ENCODE data around the gene TSC1.
"Not testable (repeated sequence)": the region's sequence is repeated elsewhere in the genome, so short reads cannot be mapped to it uniquely, and the experiment has no call there.

TSC1 gene

DNA sequence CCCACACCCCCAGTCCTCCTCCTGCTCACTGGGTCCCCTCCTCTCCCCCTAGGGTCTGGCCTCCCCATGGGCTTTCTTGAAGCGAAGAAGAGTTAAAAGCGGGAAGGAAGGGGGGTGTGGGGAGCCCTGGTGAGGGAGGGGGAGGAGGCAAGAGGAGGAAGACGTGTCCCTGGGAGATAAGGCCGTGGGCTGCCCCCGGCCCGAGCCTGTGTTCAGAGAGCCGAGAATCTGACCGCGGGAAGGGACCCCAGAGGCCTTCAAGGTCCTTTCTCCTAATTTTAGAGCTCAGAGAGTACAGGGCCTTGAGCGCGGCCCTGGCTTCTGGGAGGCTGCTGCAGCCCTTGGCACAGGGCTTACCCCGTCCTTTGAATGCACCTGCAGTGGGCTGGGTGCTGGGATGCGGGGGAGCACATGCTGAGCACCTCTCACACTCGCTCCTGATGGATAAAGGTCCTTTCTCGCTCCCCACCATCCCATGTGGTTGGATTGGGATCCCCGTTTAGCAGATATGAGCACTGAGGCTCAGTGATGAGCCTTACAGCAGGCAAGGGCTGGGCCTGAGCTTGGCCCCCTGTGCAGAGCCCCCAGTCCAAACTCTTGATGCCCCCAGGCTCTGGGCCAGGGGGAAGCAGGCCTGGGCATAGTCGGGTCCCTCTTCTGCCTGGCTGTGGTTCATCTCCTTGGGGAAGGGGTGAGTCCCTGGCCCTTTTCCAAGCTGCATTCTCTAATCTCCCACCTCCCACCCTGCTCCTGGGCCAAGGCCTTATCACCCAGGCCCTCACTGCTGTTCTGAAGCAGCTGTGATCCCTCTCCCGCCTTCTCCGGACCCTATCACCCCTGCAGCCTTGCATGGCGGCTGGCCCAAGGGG, 40.0 kb upstream of the TSC1 start:
- H3K36me3 ChIP-seq (ENCODE audit: insufficient read depth, low read length), result no peaks in the 10 kb centered on the region
- H3K4me1 ChIP-seq (ENCODE audit: insufficient read depth, low read length), result no peaks in the 10 kb centered on the region
- no peaks in the 10 kb centered on the region for H3K9me3 ChIP-seq (ENCODE audit: control insufficient read depth, insufficient read depth, low read length)
- no peak overlapping the region for H3K9ac ChIP-seq (ENCODE audit: low read depth, low read length)

DNA sequence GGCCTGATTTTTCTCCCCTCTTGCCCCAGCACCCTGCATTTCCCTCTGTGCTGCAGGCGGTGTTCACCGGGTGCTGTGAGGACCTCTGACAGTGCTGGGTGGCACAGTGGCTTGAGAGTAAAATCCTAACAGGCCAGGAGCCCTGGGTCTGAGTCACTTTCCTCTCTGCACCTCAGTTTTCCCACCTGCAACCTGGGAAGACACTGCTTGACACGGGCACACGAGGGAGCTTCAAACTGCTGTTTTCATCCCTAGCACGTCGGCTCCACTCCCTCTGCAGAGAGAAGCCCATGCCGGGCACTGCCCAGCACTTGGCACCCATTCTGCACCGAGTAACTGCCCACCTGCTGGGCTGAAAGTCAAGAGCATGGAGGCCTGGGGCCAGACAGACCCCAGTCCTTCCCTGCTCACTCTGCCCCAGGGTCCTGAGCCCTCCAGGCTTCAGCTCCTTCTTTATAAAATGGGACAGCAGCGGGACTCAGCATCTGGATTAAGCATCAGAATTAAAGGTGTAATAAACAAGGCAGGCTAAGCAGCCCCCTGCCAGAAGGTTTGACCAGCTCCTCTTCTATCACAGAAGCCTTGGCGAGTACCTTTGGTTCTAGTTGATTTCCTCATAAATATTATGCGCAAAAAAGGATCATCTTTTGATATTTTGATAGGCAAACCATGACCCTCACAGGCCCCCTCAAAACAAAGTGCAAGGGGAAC, 39.2 kb upstream of the TSC1 start:
- Histone ChIP-seq H3K36me3 (ENCODE audit: insufficient read depth, low read length) (no peaks in the 10 kb centered on the region), H3K9me3 (ENCODE audit: control insufficient read depth, insufficient read depth, low read length) (no peaks in the 10 kb centered on the region), H3K9ac (ENCODE audit: low read depth, low read length) (no peak overlapping the region), H3K4me1 (ENCODE audit: insufficient read depth, low read length) (peaks cover 4% of the 10 kb centered on the region; the same call in 1 of the 2 replicates)

DNA sequence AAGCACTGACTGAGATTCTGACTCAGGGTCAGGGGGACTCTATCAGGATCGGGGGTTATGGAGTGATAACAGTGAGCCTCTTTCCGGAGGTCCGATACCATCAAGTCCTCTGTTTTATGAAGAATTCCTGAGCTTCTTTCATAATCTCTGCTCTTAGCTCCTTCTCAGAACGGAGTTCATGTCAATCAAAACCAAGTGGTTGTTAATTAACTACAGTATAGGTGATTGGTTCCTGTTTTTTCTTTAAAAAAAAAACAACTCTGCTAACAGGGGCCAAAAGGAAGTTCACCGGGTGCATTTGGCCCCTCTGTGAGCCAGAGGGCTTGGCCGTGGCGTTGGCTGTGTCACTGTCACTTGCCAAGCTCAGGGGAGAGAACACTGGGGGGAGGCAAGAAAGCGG, 38.0 kb upstream of the TSC1 start:
- Histone ChIP-seq H3K9me3 (ENCODE audit: control insufficient read depth, insufficient read depth, low read length) (no peaks in the 10 kb centered on the region), H3K36me3 (ENCODE audit: insufficient read depth, low read length) (no peaks in the 10 kb centered on the region), H3K9ac (ENCODE audit: low read depth, low read length) (no peak overlapping the region), H3K4me1 (ENCODE audit: insufficient read depth, low read length) (peaks cover 8% of the 10 kb centered on the region; the same call in 1 of the 2 replicates)

DNA sequence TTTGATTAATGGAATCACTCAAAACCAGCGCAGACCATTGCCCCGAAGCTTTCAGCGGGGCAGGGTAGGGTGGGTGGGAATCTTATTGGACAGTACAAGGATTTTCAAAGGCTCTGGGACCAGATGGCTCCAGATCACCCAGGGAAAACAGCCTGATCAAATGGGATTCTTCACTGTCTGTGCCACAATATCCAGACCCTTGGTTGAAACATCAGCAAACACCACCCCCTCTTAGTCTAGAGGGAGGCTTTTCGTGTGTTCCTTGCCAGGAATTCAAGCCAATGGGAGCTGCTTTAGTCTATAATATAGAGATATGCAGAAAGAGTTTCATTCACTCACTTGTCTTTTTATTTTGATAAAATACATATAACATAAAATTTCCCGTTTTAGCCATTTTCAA, 35.7 kb upstream of the TSC1 start:
- H3K9ac ChIP-seq (ENCODE audit: low read depth, low read length), result no peak overlapping the region
- peaks cover 11% of the 10 kb centered on the region; the same call in 1 of the 2 replicates for H3K4me1 ChIP-seq (ENCODE audit: insufficient read depth, low read length)

DNA sequence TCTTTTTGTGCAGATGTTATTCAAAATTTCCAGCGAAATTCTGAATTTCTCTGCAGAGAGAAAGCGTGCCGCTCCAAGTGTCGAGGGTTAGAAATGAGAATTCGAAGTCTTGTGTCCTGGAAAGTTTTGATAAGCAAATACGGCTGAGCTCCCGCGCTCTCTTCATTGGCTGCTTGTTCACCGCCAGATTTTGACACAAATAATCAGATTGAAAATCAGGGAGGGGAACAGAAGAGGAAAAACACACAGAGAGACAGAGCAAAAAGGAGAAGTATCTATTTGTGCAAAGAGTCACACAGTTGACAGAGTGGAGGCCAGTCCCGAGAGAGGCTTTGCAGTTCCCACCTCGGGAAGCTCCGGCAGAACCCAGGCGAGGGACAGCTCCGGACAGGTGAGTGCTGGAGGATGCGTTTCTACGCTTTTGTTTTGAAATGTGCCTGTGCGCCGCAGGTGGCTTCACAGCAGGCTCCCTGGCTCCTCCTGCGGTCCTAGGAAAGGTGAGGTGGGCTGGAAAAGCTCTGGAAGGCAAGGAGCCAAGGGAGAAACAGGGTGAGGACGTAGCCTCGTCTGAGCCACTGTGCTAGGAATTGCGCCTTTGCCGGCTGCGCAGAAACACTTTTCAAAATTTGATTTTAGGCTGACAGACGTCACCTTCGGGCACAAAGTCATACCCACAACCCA, 34.2 kb upstream of the TSC1 start, which contains the start of gene GFI1B:
TSS of gene GFI1B (plus strand) at position 244 of the 681 bp plus-strand sequence. CDS start 7,985 bp downstream, outside the sequence.
- H3K36me3 ChIP-seq (ENCODE audit: insufficient read depth, low read length), result no peaks in the 10 kb centered on the region
- H3K9me3 ChIP-seq (ENCODE audit: control insufficient read depth, insufficient read depth, low read length), result no peaks in the 10 kb centered on the region
- peaks cover 11% of the 10 kb centered on the region; the same call in 1 of the 2 replicates for H3K4me1 ChIP-seq (ENCODE audit: insufficient read depth, low read length)
- no peak within 1 kb of the TSS; the same call in 1 of the 2 replicates for H3K9ac ChIP-seq (ENCODE audit: low read depth, low read length)

More for the DNA sequence above, 35.7 kb upstream of the TSC1 start:
- Histone ChIP-seq H3K36me3 (ENCODE audit: insufficient read depth, low read length) (no peaks in the 10 kb centered on the region), H3K9me3 (ENCODE audit: control insufficient read depth, insufficient read depth, low read length) (no peaks in the 10 kb centered on the region)

DNA sequence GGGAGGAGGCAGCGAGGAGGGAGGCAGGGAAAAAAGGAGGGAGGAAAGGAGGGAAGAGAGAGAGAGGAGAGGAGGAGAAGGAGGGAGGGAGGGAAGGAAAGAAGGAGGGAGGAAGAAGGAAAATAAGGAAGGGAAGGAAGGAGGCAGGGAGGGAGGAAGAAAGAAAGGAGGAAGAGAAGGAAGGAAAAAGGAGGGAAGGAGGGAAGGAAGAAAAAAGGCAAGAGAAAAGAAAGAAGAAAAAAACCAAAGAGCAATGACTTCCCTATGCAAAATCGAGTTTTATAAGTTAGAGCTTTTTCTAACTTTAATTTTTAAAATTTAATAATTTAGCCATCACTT, 33.7 kb upstream of the TSC1 start:
- Histone ChIP-seq H3K36me3 (ENCODE audit: insufficient read depth, low read length) (no peaks in the 10 kb centered on the region), H3K9ac (ENCODE audit: low read depth, low read length) (no peak overlapping the region; the same call in 1 of the 2 replicates), H3K4me1 (ENCODE audit: insufficient read depth, low read length) (peaks cover 11% of the 10 kb centered on the region; the same call in 1 of the 2 replicates), H3K9me3 (ENCODE audit: control insufficient read depth, insufficient read depth, low read length) (no peaks in the 10 kb centered on the region)

DNA sequence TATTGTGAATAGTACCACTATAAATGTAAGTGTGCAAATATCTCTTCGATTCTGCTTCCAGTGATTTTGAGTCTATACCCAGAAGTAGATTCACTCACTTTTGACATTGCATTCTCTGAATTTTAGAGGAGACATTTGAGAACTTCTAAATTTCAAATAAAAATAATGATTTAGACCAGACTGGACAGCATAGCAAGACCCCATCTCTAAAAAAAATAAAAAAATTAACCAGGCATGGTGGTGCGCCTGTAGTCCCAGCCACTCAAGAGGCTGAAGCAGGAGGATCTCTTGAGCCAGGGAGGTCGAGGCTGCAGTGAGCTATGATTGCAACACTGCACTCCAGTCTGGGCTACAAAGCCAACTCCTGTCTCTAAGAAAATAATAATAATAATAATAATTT, 32.2 kb upstream of the TSC1 start:
- Histone ChIP-seq H3K36me3 (ENCODE audit: insufficient read depth, low read length) (no peaks in the 10 kb centered on the region), H3K9ac (ENCODE audit: low read depth, low read length) (no peak overlapping the region), H3K4me1 (ENCODE audit: insufficient read depth, low read length) (peaks cover 11% of the 10 kb centered on the region; the same call in 1 of the 2 replicates), H3K9me3 (ENCODE audit: control insufficient read depth, insufficient read depth, low read length) (no peaks in the 10 kb centered on the region)

DNA sequence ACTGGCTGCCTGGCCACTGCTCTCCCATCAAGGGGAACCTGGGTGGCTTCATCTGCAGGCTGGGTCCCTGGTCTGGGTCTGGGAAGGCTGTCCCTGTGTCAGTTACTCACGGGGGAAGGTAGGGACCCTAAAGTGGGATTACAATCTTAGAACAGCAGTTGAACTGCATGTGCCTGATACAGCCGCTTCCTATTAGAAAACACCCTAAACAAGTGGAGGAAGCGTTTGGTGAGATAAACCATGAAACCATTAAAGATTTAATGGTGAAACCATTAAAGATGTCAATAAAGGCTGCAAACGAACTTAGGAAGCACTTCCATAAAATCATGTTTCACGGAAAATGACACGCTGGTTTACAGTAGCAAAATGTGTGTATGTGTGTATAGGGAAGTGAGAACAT, 31.5 kb upstream of the TSC1 start:
- no peak overlapping the region for H3K9ac ChIP-seq (ENCODE audit: low read depth, low read length)

DNA sequence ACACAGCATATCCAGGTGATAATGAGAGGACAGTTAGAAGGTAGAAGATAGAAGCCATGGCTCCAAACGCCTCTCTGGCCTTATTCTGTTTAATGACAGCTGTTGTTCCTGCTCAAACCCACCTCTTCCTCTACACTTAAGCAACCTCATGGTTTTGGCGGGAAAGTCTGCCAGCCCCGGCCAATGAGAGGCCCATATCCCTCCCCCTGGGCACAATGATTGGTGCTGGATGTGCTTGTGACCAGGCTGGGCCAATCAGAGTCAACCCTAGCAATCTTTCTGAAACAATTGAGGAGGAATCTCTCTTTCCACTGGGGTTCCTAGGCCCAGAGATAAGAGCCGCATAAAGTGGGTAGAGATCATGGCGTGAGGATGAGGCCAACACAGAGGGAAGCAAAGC, 29.3 kb upstream of the TSC1 start:
- H3K36me3 ChIP-seq (ENCODE audit: insufficient read depth, low read length), result no peaks in the 10 kb centered on the region
- H3K9me3 ChIP-seq (ENCODE audit: control insufficient read depth, insufficient read depth, low read length), result no peaks in the 10 kb centered on the region
- no peak overlapping the region for H3K9ac ChIP-seq (ENCODE audit: low read depth, low read length)
- peaks cover 10% of the 10 kb centered on the region; the same call in 1 of the 2 replicates for H3K4me1 ChIP-seq (ENCODE audit: insufficient read depth, low read length)

More for the DNA sequence above, 31.5 kb upstream of the TSC1 start:
- H3K4me1 ChIP-seq (ENCODE audit: insufficient read depth, low read length), result peaks cover 11% of the 10 kb centered on the region; the same call in 1 of the 2 replicates
- no peaks in the 10 kb centered on the region for H3K36me3 ChIP-seq (ENCODE audit: insufficient read depth, low read length)
- H3K9me3 ChIP-seq (ENCODE audit: control insufficient read depth, insufficient read depth, low read length), result no peaks in the 10 kb centered on the region

DNA sequence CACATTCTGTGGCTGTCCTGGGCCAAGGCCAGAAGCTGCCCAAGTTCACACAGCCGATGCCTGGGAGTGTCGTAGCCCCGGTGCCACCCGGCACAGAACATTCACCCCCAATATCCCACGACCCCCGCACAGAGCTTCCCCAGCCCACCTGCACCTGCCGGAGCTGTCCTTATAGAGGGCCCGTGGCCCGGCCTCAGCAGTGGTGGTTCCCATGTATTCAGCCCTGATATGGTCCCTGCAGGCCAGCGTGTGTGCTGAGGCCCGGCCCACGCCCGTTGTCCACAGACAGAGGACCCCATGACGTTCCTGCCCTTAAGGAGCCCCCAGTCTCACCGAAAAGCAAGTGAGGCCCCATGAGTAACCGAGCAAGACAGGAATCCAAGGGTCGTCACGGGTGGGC, 28.8 kb upstream of the TSC1 start:
- no peaks in the 10 kb centered on the region for H3K36me3 ChIP-seq (ENCODE audit: insufficient read depth, low read length)
- H3K4me1 ChIP-seq (ENCODE audit: insufficient read depth, low read length), result peaks cover 10% of the 10 kb centered on the region; the same call in 1 of the 2 replicates
- H3K9me3 ChIP-seq (ENCODE audit: control insufficient read depth, insufficient read depth, low read length), result no peaks in the 10 kb centered on the region
- no peak overlapping the region for H3K9ac ChIP-seq (ENCODE audit: low read depth, low read length)

DNA sequence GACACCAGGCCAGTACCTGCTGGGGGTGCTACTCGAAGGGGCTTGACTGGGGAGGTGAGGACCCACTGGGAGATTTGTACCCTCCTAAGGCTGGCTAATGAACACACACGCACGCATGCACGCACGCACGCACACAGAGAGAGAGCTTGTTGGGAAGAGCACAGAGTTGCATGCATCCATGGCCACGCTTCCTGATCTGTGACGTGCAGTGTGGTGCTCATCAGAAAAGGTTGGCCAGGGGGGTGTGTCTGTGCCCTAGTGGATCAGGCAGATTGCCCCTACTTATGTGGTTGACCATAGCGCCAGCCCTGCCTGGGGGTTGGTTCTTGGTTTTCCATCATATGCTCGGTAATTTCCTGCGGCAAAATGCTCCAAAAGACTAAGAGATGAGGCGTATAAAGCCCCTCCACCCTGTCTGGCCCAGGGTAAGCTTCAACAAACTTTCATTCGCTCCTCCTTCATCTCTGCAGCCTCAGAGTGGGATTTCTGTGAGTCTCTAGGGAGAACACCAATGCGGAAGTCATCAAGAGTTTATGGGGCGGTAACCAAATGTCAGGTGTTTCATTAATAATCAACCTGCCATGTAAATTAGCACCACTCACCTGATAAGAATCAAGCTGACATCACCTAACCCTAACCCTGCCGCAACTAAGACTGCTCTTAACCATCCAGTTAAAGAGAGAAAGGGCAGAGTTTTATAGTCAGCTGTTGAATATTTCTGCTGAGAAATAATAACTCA, 26.1 kb upstream of the TSC1 start:
- Histone ChIP-seq H3K9me3 (ENCODE audit: control insufficient read depth, insufficient read depth, low read length) (no peaks in the 10 kb centered on the region), H3K36me3 (ENCODE audit: insufficient read depth, low read length) (no peaks in the 10 kb centered on the region), H3K9ac (ENCODE audit: low read depth, low read length) (no peak overlapping the region), H3K4me1 (ENCODE audit: insufficient read depth, low read length) (peaks cover 3% of the 10 kb centered on the region; the same call in 1 of the 2 replicates)

DNA sequence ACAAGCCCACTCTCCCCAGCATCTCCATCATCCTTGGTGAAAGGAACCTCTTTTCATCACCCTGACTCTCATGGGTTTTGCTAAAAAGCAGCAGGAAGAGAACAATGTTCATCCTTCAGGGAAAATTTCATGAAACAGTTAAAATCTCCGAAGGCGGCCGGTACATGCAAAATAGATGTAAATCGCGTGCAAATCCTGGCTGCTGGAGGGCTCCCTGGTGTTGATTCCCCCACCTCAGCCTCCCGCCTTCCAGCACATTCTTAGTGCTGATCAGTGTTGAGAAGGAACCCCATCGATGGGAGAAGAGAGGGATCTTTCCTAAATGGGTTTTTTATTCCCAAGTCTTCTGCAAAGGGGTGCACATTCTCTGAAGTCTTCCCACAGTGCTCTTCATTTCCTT, 25.4 kb upstream of the TSC1 start:
- Histone ChIP-seq H3K9ac (ENCODE audit: low read depth, low read length) (no peak overlapping the region), H3K36me3 (ENCODE audit: insufficient read depth, low read length) (no peaks in the 10 kb centered on the region), H3K9me3 (ENCODE audit: control insufficient read depth, insufficient read depth, low read length) (no peaks in the 10 kb centered on the region), H3K4me1 (ENCODE audit: insufficient read depth, low read length) (peaks cover 3% of the 10 kb centered on the region; the same call in 1 of the 2 replicates)

DNA sequence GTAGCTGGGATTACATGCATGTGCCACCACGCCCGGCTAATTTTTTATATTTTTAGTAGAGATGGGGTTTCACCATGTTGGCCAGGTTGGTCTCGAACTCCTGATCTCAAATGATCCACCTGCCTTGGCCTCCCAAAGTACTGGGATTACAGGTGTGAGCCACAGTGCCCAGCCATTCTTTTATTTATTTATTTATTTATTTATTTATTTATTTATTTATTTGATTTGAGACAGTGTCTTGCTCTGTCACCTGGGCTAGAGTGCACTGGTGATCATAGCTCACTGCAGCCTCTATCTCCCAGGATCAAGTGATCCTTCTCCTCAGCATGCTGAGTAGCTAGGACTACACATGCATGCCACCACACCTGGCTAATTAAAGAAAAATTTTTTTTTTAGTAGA, 23.5 kb upstream of the TSC1 start:
- not testable (repeated sequence) for H3K9ac ChIP-seq (ENCODE audit: low read depth, low read length); H3K4me1 ChIP-seq (ENCODE audit: insufficient read depth, low read length); H3K9me3 ChIP-seq (ENCODE audit: control insufficient read depth, insufficient read depth, low read length); H3K36me3 ChIP-seq (ENCODE audit: insufficient read depth, low read length)

DNA sequence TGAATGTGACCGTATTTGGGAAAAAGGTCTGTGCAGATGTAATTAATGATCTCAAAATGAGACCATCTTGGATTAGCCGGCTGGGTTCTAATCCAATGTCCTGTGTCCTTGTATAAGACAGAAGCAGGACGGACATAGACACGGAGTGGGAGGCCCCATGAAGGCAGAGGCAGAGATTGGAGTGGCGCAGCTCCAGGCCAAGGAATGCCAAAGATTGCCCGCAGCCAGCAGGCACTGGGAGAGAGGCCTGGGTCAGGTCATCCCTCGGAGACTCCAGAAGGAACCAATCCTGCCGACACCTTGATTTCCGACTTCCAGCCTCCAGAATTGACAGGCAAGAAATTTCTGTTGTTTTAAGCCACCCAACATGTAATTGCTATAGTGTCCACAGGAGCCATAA, 21.1 kb upstream of the TSC1 start:
- H3K9me3 ChIP-seq (ENCODE audit: control insufficient read depth, insufficient read depth, low read length), result no peaks in the 10 kb centered on the region
- no peaks in the 10 kb centered on the region for H3K36me3 ChIP-seq (ENCODE audit: insufficient read depth, low read length)
- no peak overlapping the region for H3K9ac ChIP-seq (ENCODE audit: low read depth, low read length)
- peaks cover 3% of the 10 kb centered on the region; the same call in 1 of the 2 replicates for H3K4me1 ChIP-seq (ENCODE audit: insufficient read depth, low read length)
